Erythroblast (primary cell): ENCODE measurements around the gene ADGRD1.

Source experiments
- DNase-seq, 2 experiments: peaks; one replicate each; lab custom pipeline; 2025; lab: John Stamatoyannopoulos, UW
- GATA1 ChIP-seq: IDR thresholded peaks from 2 replicates; pipeline ENCODE4 v1.6.1; 2011; ENCODE audit warnings: low read depth, mild to moderate bottlenecking, control low read depth, low read length, moderate library complexity
- POLR2A ChIP-seq: IDR thresholded peaks from 2 replicates; pipeline ENCODE4 v1.6.1; 2011; ENCODE audit warnings: mild to moderate bottlenecking, low read length

ADGRD1 gene

DNA sequence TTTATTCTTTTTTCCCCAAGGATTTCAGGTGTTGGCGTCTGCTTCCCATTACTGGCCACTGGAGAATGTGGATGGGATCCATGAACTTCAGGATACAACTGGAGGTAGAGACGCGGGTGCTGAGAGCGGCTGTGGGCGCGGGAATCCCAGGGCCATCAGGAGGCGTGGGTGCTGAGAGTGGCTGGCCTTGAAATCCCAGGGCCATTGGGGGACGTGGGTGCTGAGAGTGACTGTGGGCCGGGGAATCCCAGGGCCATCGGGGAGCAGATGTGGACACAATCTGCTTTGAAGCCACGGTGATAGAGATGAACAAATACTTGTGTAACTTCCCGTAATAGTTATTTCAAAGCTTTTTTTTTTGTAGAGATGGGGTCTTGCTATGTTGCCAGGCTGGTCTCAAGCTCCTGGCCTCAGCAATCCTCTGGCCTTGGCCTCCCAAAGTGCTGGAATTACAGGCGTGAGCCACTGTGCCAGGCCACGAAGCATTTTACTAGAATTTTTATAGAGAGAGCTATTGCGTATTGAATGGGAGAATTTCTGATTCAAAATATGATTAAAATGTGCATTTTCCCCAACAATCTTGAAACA, 12.8 kb downstream of the ADGRD1 start:
- no peak for DNase-seq
- TF ChIP-seq POLR2A (no peak), GATA1 (no peak)

- no peak for DNase-seq
- TF ChIP-seq GATA1 = no peak
- no peak for TF ChIP-seq POLR2A
These were observed 13.9 kb downstream of the ADGRD1 start for GRCh38 chr12:130967636-130968035.

- no peak for TF ChIP-seq POLR2A
- no peak for TF ChIP-seq GATA1
- no peak for DNase-seq
These were observed 14.9 kb downstream of the ADGRD1 start for GRCh38 chr12:130968611-130969010.

- TF ChIP-seq GATA1 = no peak
- TF ChIP-seq POLR2A = no peak
- DNase-seq = no peak
These were observed 15.5 kb downstream of the ADGRD1 start for GRCh38 chr12:130969223-130969622.

GRCh38 chr12:130970165-130970907, 16.6 kb downstream of the ADGRD1 start:
- no peak for DNase-seq
- TF ChIP-seq GATA1 = no peak
- no peak for TF ChIP-seq POLR2A

- TF ChIP-seq GATA1 (no peak), POLR2A (no peak)
- no peak for DNase-seq
These were observed 17.2 kb downstream of the ADGRD1 start for GRCh38 chr12:130970908-130971233.

DNA sequence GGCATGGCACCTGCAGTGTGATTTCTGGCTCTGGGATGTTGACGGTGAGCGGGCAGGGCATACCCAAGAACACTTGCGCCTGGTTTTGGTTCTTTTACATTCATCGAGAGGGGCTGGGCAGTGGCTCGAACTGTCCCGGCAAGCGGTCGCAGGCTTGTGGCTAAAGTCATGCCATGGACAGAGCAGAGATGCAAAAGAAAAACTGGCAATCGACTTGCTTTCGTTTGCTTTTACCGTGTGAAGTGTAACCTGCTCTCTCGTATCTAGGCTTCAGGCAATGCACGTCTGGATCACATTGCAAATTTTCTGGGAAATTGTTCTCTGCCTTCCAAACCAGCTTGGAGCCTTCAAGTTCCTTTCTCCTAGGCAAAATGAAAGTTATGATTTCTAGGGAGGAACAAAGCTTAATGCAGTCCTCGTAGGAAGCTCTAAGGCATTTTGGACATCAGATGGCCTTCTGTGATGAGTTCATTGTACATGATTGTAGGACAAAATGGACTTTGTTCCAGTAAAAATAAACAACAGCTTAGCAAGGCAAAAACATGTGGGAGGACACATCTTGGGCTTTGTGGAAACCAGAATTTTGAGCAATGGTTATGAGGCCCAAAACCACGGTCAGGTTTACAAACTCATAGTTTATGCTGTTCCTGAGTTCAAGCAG, 18.3 kb downstream of the ADGRD1 start:
- no peak for DNase-seq
- TF ChIP-seq POLR2A (no peak), GATA1 (no peak)

DNA sequence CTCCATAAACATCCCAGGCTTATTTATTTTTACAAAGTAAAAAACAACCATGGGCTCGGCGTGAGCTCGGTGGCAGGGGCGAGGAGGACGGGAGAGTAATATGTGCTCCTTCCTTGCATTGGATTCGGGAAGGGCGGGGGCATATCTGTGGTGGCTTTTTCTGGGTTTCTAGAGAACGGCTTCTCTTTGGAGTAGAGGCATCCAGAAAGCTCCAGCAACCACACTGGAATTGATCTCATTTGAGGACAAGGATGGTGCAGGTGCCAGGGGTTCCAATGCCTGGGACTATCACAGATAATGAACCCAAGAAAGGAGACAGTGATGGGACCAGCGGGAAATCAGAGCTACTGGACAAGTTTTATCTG, 18.9 kb downstream of the ADGRD1 start:
- TF ChIP-seq POLR2A (no peak), GATA1 (no peak)
- DNase-seq = no peak

DNA sequence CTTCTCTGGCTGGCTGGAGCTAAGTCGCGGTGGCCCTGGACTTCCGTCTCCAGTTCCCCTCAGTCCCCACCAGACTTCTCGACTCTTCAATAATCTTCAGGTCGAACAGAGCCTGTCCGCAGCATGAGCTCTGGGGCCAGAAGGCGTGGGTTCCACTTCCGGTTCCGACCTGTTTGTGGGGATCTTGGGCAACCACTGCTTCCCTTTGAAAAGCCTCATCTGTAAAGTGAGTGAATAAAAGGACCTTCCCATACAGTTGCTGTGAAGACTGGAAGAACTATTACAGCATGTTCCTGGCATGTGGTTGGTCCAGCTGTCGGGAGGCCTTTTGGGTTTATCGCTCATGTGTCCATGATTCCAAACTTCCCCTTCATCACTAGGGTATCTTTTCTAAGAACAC, 19.4 kb downstream of the ADGRD1 start:
- TF ChIP-seq GATA1 (no peak), POLR2A (no peak)
- DNase-seq = no peak

DNA sequence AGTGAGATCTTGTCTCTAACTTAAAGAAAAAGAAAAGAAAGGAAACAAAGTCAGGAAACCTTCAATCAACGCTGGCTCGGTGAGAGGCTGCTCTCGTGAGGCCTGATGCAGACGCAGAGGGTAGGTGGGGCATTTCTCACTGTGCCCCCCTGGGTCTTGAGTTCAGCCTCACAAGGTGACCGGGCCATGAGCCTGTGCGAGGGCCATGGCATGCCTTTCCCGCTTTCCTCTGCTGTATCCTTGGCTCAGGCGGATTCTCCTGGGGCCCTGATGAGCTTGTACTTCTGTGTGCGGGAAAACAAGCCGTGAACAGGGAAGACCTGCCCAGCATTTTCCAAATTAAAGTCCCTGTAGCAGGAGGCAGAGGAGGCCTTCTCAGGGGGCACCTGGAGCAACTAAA, 20.2 kb downstream of the ADGRD1 start:
- TF ChIP-seq POLR2A (no peak), GATA1 (no peak)
- DNase-seq = no peak

DNA sequence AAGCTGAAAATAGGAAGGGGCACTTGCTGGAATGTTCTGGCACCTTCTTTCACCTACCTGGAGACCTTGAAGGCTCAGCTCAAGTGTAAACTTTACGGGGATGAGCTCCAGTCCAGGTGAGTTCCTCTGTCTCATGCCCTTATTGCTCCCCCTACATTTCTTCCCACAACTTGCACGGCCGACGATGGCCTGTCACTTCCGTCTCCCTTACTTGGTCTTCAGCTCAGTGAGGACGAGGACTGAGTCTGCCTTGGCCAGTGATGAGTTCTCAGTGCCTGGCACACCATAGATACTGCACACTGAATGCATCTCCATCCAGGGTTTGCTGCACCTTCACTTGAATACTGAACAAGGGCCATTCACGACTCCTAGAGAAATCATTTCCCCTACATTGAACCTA, 21.4 kb downstream of the ADGRD1 start:
- no peak for DNase-seq
- TF ChIP-seq POLR2A (no peak), GATA1 (no peak)

DNA sequence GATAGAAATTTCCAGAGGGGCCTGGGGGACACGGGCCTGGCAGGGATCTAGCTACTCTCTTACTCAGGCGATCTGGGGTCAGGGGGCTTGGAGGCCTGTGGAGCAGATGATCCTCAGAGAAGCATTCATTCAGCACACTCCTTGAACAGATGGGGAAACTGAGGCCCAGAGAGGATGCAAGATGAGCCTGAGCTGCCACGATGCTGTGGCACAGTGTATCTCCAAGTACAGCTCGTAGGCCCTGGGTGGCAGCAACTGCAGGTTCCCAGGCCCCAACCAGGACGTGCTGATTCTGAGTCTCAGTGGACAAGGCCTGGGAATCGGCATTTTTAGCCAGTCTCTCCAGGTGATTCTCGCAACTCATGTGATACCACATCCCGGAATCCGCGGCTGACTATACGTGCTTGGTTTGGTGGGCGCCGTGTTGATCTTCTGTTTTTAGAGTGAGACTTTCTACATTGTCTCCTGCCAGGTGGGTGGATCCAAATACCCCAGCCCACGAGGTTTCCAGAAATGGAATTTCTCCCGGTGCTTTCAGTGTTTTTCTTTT, 22.5 kb downstream of the ADGRD1 start:
- TF ChIP-seq POLR2A (no peak), GATA1 (no peak)
- no peak for DNase-seq

DNA sequence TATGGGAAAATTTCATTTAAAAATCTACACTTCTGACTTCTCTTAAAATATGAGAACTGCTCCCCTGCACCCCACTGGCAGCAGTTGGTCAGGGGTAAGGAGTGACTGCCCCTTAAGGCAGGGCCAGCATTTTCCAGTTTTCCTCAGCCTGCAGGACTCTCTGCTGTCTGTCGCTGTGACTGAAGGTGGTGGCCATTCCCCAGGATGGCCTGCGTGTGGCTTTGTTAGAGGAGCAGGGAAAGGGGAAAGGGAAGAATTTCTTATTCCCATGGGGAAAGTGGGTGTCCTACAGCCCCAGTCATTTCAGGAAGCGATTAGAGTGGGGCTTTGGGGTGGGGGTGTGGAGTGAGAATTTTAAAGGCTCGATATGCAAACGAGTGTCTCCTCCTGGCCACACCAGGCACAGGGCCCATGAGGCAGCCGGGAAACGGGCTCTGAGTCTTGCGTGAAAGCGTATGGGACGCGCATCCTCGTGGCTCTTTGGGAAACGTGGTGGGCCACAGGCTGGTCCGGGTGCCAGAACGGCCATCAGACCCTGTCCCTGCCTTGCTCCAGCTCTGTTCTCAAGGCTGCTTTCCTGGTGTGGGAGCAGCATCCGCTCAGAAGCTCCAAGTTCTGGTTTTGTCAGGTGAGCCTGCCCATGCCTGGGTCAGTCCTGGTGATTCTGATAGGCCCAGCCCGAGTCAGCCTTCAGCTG, 23.5 kb downstream of the ADGRD1 start:
- no peak for TF ChIP-seq POLR2A
- no peak for TF ChIP-seq GATA1

DNA sequence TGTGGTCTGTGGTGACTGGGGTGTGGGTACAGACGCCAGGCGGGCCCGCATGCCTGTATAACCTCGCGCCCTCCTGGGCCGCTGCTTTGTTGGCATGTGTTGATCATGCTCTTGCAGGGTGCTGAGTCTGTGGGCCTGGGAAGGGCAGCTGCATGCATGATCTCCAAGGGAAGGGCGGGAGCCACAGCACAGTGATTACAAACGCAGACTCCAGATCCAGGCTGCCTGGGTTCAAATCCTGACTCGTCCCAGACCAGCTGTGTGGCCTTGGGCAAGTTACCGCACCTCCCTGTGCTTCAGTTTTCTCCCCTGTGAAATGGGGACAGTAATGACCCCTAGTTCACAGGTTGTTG, 24.0 kb downstream of the ADGRD1 start:
- DNase-seq = no peak
- no peak for TF ChIP-seq GATA1
- no peak for TF ChIP-seq POLR2A

More for the DNA sequence above, 23.5 kb downstream of the ADGRD1 start:
- no peak for DNase-seq
